Pulmonary artery endothelial cell (primary cell): ENCODE results near the gene CACFD1. TPM values are rescaled to one million over a fixed set of nuclear protein-coding genes. Genes with fewer than 3 reads are reported as not detected.
"Not testable (repeated sequence)": the region's sequence is repeated elsewhere in the genome, so short reads cannot be mapped to it uniquely, and the experiment has no call there.

Source experiments
- DNase-seq: peaks from one replicate; pipeline ENCODE4 v3.0.0-alpha.2; 2011; ENCODE audit warnings: low read depth, low spot score
- total RNA-seq: library from RNA; depleted of rRNA; stranded (reverse); fragments of >200 nt; gene quantifications from 2 replicates; pipeline ENCODE4 v1.2.3, GENCODE V29; 2014

The CACFD1 gene
- total RNA-seq, 1 donor from 2014 or later = 6.1 TPM

DNA sequence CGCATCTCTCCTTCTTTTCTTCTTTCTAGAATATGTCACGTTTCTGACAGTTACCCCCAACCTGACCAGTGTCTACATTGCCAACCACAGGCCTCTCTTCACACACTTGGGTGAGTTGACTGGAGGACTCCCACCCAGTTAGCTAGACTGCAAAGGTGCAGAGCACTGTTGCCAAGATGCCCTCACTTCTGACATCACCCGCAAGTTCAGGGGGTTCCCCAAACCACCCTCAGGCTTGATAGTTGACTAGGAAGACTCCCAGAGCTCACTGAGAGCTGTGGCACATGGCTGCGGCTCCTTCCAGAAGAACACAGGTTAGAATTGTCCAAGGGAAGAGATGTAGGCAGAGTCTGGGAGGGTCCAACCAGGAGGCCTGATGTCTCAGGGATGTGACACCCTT is 20.4 kb upstream of the CACFD1 start:
- DNase-seq = no peak

DNA sequence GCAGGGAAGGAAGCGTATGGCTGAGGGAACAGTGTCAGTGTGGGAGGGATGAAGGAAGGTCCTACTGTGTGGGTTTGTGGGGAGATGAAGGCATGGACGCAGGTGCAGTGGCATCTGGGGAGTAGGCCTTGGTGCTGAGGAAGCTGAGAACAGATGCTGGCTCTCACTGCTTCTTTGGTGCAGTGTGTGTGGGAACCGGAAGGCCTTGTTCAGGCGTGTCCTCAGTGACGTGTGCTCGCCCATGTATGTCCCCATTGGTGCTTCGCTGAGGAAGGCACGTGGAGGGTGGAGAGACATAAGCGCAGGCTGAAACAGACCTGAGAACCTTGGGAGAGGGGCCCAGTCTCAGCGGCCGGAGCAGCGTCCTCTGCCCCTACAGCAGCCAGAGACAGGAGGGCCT is 18.9 kb upstream of the CACFD1 start:
- DNase-seq = no peak

DNA sequence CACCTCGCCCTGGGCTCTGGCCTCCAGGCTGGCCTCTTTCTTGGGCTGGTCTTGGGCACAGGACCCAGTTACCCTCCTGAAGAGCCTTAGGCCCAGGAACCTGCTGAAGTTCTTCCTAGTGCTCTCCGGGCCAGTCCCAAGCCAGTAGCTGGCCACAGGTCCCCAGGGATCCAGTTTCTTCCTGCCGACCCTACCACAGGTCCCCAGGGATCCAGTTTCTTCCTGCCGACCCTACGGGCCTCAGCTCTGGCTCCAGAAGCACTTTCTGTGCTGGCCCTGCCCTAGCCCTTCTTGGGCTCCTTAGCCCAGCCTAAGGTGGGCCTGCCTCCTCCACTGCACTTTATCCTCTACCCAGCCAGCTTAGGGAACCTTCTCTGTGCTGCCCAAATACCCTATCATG is 18.2 kb upstream of the CACFD1 start:
- DNase-seq = no peak

DNA sequence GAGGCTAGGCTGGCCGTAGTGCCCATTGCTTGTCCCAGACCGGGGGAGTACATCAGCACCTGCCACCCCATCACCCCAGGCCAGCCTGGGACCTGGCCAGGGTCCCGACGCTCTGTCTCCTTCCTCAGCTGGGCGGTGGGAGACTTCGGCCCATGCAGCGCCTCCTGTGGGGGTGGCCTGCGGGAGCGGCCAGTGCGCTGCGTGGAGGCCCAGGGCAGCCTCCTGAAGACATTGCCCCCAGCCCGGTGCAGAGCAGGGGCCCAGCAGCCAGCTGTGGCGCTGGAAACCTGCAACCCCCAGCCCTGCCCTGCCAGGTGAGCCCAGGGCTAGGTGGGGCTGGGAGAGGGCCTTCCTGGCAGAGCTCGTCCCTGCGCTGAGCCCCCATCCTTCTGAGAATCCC is 16.5 kb upstream of the CACFD1 start:
- DNase-seq = no peak

DNA sequence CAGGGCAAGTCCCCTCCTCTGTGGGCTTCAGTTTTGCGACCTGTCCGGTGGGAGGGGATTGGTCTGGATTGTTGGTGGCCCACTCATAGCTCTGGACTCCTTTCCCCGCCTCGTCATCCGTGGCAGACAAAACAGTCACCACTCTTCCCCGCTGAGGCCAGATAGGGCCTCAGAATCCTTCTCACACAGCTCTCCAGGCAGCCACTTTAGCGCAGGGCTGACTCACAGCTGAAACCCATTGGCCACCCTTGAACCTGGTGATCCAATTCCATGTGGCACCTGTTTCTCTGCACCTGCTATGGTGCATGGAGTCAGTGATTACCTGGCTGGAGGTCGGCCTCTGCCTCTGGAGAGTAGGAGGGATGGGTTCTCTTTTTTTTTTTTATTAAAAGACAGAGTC is 15.8 kb upstream of the CACFD1 start:
- DNase-seq = no peak

DNA sequence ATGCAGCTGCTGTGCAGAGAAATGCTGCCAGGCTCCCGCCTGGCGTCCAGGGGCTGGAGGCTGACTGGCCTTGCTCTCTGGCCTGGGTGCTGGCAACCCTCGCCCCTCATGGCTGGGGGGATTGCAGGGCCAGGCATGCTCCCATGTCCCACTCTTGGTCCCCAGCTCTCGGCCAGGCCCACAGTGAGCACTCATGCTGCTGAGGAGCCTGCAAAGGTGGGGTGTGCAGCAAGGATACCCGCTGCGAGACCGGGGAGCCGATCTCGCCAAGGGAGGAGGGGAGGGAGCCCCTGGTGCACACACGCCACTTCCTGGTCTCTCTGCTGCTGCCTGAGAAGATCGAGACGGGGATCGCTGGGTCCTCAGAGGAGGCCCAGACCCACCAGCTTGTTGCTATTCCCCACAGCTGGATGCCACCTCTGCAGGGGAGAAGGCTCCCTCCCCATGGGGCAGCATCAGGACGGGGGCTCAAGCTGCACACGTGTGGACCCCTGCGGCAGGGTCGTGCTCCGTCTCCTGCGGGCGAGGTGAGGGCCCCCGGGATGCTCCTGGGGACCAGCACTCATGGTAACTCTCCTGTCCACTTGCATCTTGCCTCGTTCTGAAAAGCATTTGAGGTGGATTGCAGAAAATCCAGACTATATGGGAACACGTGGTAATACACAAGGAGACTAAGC is 14.3 kb upstream of the CACFD1 start:
- no peak for DNase-seq

DNA sequence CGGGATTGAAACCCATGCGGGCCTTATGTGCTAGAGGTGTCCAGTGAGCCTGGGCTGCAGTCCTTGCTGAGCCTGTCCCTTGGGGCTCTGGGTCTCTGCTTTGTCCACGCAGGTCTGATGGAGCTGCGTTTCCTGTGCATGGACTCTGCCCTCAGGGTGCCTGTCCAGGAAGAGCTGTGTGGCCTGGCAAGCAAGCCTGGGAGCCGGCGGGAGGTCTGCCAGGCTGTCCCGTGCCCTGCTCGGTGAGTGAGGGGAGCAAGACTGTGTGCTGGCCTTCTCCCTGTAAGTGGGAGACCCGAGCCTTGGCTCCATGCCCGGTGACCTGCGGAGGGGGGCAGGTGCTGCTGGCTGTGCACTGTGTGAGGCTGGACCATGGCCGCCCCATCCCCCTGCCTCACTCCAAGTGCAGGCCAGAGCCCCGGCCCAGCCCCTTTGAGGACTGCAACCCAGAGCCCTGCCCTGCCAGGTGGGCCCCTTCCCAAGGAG is 11.2 kb upstream of the CACFD1 start:
- no peak for DNase-seq

DNA sequence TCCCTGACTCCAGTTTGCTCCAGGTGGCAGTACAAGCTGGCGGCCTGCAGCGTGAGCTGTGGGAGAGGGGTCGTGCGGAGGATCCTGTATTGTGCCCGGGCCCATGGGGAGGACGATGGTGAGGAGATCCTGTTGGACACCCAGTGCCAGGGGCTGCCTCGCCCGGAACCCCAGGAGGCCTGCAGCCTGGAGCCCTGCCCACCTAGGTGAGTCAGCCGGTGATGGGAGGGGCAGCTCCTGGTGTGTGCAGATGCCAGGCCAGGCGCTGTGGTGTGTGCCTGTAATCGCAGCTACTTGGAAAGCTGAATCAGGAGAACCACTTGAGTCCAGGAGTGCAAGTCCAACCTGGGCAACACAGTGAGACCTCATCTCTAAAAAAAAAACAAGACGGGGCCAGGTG is 10.0 kb upstream of the CACFD1 start:
- DNase-seq = no peak

DNA sequence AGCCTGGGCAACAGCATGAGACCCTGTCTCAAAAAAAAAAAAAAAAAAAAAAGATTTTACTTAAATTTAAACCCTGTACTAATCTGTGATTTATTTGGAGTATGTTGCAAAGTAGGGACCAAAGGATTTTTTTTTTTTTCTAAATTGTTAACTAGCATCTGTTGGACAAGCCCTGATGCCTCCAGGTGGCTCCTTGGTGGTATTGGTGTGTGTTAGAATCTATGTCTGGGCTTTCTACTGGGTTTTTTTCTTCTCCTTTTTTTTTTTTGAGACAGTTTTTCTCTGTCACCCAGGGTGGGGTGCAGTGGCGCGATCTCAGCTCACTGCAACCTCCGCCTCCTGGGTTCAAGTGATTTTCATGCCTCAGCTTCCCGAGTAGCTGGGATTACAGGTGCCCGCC is 7.9 kb upstream of the CACFD1 start:
- DNase-seq = not testable (repeated sequence)

DNA sequence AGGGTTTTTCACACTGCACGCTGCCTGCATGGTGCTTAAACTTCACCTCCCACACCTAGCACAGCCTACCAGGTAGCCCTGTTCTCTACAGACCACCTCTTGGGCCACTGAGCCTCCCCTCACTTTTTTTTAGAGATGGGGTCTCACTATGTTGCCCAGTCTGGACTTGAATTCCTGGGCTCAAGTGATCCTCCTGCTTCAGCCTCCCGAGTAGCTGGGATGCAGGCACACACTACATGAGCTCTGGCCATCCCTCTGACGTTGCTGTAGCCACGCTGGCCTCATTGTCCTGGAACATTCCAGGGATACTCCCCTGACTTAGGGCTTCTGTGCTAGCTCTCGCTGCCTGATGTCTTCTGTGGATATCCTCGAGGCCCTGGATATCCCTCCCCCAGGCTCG is 7.2 kb upstream of the CACFD1 start:
- no peak for DNase-seq

DNA sequence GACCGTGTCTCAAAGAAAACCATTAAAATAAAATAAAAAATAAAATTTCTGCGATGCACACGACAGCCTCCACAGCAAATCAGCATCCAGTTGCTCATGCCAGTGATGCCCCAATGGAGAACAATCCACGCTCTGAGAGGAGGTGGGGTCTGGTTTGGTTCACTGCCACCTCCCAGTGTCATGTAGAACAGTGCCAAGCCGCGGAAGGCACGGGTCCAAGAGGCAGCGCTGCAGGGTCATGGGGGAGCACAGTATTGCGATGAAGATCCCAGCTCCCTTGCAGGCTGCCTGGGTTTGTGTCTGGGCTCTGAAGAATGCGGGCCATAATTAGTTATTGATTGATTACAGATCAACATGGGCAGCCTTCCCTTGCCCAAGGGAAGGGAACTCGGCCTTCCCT is 6.1 kb upstream of the CACFD1 start:
- no peak for DNase-seq

DNA sequence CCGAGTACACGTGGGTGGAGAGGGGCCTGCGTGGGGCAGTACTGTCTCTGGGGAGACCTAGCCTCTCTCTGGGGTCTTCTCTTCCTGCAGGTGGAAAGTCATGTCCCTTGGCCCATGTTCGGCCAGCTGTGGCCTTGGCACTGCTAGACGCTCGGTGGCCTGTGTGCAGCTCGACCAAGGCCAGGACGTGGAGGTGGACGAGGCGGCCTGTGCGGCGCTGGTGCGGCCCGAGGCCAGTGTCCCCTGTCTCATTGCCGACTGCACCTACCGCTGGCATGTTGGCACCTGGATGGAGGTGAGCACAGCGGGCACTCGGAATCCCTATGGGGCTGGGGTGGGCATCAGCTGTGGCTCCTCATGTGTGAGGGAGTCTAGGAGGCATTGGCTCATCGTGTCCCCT is 5.5 kb upstream of the CACFD1 start:
- DNase-seq = no peak

DNA sequence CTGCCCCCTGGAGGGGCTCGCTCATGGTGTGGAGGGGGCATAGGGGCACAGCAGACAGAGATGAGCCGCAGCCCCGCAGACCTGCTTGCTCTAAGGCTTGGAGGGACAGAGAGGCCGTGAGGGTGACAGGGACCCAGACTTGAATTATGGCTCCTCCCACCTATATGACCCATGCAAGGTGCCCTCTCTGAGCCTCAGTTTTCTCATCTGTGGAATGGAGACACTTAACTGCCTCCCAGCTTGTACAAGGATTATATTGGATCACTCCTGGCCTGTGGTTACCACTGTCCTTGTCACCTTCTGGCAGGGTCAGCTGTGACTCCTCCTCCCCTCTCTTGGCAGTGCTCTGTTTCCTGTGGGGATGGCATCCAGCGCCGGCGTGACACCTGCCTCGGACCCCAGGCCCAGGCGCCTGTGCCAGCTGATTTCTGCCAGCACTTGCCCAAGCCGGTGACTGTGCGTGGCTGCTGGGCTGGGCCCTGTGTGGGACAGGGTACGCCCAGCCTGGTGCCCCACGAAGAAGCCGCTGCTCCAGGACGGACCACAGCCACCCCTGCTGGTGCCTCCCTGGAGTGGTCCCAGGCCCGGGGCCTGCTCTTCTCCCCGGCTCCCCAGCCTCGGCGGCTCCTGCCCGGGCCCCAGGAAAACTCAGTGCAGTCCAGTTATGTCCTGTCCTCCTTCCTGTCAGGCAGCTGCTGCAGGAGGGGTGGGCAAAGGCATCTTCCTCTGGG is 4.7 kb upstream of the CACFD1 start:
- no peak for DNase-seq

DNA sequence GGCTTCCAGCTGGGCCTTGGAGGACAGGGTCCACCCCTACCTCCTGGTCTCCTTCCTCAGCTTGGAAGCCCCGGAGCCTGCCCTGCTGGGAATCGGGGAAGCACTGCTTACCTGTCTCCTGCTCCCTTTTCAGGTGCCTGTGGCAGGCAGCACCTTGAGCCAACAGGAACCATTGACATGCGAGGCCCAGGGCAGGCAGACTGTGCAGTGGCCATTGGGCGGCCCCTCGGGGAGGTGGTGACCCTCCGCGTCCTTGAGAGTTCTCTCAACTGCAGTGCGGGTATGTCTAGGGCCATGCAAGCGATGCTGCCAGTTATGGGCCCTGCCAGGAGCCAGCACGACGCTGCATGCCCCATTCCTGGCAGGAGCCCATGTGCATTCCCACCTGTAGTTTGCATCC is 3.8 kb upstream of the CACFD1 start:
- DNase-seq = no peak

DNA sequence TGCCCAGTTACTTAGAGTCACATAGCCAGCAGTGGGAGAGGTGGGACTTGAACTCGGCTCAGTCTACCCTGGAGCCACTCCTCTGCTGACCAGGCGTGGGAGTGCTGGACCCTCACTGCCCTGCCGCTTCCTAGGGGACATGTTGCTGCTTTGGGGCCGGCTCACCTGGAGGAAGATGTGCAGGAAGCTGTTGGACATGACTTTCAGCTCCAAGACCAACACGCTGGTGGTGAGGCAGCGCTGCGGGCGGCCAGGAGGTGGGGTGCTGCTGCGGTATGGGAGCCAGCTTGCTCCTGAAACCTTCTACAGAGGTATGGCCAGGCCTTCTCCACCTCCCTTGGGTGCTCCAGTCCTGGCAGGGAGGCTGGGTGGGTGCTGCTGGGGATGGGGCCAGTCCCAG is 3.4 kb upstream of the CACFD1 start:
- DNase-seq = no peak

DNA sequence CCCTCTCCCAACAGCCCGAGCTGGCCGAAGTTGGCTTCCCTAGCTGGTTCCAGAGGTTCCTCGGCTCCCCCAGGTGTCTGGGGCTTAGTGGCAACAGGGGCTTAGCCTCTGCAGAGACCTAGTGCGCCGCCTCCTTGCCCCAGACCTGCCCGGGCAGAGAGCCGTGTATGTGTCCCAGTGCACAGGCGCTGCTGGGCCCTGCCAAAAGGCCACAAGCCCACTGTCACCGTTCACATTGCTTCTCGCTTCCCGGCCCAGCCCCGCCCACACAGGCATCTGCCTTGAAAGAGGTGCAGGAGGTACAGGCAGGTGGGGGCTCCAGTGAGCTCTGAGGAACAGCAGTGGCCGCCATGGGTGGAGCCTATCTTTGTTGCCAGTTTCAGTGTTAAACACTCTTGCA is 2.5 kb upstream of the CACFD1 start:
- DNase-seq = no peak

DNA sequence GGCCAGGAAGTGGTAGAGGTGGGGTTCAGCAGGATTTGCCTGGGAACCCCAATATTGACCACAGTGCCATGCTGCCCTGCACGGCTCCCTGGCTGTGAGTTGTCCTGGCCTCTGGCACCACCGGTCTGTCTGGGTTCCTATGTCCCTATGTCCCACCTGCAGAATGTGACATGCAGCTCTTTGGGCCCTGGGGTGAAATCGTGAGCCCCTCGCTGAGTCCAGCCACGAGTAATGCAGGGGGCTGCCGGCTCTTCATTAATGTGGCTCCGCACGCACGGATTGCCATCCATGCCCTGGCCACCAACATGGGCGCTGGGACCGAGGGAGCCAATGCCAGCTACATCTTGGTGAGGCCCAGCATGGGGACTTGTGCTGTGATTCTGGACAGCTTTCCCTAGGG is 2.0 kb upstream of the CACFD1 start:
- no peak for DNase-seq

DNA sequence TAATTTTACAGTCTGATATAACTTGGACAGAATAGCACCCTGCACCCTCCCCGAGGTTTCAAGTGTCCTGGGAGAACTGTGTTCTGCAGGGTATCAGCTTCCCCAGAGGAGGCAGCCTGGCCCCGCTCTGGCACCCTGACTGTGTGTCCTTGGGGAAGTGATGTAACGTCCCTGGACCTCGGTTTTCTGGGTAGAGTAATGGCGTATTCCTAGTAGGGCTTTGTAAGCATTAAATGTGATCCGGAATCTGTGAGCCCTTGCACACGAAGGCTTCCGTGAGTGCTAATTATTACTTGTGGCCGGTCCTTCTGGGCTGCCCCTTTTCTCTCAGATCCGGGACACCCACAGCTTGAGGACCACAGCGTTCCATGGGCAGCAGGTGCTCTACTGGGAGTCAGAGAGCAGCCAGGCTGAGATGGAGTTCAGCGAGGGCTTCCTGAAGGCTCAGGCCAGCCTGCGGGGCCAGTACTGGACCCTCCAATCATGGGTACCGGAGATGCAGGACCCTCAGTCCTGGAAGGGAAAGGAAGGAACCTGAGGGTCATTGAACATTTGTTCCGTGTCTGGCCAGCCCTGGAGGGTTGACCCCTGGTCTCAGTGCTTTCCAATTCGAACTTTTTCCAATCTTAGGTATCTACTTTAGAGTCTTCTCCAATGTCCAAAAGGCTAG is 1.0 kb upstream of the CACFD1 start:
- DNase-seq = no peak

DNA sequence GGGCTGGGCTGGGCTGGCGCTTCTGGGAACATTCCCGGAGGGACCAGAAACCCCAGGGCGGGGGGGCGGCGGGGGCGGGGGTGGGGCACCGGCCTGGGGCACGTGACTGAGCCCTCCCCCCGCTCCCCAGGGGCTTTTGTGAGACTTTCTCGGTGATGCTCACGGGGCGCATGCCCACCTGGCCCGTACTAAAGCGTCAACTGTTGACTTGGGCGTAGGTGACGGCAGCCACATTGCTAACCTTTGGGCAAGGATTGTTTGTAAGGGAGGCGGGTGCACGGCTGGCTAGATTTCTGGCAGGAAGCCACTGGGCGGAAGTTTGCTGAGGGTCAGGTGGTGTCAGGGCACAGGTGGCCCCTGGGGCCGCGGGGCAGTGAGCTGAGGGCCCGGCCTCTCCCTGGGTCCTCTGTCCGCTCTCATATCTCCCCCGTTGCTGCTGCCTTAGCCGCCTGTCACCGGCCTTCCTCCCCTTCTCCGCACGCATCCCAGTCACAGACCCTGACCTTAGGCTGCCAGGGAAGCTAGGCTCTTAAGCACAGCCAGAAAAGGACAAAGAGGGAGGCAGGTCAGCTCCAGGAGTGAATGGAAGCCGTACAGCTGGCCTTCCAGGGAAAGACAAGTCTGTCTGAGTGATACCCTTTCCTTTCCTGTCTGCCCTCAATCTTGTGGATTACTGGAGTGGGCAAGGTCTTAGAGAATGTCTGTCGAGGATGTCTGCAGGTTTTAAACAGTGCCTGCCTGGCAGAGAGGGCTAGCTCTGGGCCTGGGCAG is 812 bp downstream of the CACFD1 start:
- DNase-seq = no peak

DNA sequence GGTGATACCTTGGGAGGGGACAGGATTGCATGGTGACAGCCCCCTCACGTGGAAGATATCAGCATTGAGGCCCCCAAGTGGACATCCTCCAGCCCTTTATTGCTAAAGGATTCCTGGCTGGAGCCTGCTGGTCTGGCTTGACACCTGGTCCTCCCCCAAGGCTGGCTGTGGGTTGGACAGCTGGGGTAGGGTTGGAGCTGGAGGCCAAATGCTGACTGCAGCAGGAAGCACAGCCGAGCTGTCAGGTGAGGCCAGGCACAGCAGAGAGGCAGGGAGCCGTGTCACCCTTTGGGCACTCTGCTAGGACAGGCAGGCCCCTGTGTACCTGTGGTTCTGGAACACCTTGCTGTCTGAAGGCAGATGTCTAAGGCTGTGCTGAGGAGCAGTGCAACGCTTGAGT is 2.2 kb downstream of the CACFD1 start:
- no peak for DNase-seq

DNA sequence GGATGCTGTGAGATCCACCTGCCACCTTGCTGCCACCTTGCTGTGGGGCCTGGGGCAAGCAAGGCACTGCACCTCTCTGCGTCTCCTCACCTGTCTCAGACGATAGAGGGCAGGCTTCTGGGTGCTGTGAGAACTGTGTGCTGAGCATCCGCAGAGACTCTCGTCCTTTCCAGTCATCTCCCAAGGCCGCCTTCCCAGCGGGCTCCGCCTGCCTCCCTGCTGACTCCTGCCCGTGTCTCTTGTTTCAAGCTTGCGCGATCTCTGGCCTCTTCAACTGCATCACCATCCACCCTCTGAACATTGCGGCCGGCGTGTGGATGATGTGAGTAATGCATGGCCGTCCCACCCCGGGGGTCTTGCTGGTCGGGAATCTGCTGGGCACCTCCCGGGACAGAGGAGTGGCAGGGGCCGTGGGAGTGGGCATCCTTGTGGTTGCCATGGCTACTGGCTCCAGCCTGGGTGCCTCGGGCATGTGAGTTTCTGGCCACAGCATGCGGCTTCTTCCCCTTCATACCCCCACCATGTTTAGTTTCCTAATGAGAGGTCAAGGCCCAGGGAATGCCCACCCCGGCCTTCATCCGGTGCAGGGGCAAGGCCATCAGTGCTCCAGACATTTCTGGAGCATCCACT is 3.6 kb downstream of the CACFD1 start:
- no peak for DNase-seq
